ENCODE results near the gene ACCSL.

The ACCSL gene

DNA sequence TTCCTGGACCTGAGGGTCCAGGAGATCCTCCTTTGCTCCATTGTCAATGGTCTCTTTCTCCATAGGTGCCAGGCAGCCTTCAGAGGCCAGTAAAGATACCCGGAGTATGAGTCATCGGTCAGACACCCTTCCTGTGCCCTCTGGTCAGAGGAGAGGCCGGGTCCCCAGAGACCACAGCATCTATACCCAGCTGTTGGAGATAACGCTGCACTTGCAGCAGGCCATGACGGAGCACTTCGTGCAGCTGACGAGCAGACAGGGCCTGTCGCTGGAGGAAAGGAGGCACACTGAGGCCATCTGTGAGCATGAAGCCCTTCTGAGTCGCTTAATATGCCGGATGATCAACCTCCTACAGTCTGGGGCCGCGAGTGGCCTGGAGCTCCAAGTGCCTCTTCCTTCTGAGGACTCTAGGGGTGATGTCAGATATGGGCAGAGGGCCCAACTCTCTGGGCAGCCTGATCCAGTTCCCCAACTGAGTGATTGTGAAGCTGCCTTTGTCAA, at the start of gene ACCSL:
Gene ACCSL, plus strand, starts transcription at position 51 of the 501 bp plus-strand sequence. Its CDS starts 56 bp downstream, at position 107.
- TF ChIP-seq, protein P1, sequence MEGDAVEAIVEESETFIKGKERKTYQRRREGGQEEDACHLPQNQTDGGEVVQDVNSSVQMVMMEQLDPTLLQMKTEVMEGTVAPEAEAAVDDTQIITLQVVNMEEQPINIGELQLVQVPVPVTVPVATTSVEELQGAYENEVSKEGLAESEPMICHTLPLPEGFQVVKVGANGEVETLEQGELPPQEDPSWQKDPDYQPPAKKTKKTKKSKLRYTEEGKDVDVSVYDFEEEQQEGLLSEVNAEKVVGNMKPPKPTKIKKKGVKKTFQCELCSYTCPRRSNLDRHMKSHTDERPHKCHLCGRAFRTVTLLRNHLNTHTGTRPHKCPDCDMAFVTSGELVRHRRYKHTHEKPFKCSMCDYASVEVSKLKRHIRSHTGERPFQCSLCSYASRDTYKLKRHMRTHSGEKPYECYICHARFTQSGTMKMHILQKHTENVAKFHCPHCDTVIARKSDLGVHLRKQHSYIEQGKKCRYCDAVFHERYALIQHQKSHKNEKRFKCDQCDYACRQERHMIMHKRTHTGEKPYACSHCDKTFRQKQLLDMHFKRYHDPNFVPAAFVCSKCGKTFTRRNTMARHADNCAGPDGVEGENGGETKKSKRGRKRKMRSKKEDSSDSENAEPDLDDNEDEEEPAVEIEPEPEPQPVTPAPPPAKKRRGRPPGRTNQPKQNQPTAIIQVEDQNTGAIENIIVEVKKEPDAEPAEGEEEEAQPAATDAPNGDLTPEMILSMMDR (IDR thresholded peaks at IDR 0.05; ENCODE audit: insufficient read depth, low read length, poor library complexity, severe bottlenecking), result no peak
- no peak within 1 kb of the TSS for H3K4me3 ChIP-seq (replicated peaks; ENCODE audit: low read depth, low read length)
- no peaks in the 10 kb centered on the region for H3K36me3 ChIP-seq (ENCODE audit: control insufficient read depth, insufficient read depth, low read length)
- no peak for DNase-seq (ENCODE audit: extremely low read depth, insufficient read length)
- H3K27me3 ChIP-seq (replicated peaks; ENCODE audit: control insufficient read depth, insufficient read depth, low read length), result no peaks in the 10 kb centered on the region; the same call in 1 of the 2 replicates

DNA sequence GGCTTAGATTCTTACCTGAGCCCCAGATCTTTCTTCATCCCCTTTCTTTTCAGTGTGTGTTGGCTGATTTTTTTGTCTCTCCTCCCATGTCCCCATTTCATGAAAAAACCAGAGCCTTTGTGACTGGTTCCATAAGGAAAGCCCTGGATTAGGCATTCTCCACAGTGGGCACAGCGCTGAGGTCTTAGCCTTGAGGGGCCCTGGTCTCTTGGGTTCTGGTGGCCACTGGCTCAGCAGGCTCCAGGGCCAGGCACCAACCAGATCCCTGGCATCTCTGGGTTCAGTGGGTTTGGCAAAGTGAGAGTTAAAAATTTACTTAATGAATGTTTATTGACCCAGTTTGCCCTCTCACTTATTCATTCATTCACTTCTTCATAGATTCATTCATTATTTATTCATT, 49.5 kb upstream of the ACCSL start:
- Histone ChIP-seq H3K27me3 (replicated peaks; ENCODE audit: control insufficient read depth, insufficient read depth, low read length) (no peaks in the 10 kb centered on the region), H3K4me3 (replicated peaks; ENCODE audit: low read depth, low read length) (no peak overlapping the region), H3K36me3 (ENCODE audit: control insufficient read depth, insufficient read depth, low read length) (no peaks in the 10 kb centered on the region)
- TF ChIP-seq, protein P1 (IDR thresholded peaks at IDR 0.05; ENCODE audit: insufficient read depth, low read length, poor library complexity, severe bottlenecking), result no peak
- no peak for DNase-seq (ENCODE audit: extremely low read depth, insufficient read length)

DNA sequence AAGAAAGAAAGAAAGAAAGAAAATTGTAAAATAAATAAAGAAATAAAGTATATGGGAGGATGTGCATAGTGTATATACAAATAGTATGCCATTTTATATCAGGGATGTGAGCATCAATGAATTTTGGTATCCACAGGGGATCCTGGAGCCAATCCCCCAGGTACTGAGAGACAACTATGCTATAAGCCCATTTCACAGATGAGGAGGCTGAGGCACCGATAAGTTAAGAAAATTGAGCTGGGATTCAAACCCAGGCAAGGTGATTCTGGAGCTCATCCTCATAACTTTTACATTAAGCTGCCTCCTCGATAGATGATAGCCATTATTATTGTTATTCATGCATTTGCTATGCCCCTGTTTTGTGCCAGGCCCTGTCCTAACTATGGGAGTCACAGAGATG, 47.0 kb upstream of the ACCSL start:
- Histone ChIP-seq H3K36me3 (ENCODE audit: control insufficient read depth, insufficient read depth, low read length) (no peaks in the 10 kb centered on the region), H3K4me3 (replicated peaks; ENCODE audit: low read depth, low read length) (no peak overlapping the region), H3K27me3 (replicated peaks; ENCODE audit: control insufficient read depth, insufficient read depth, low read length) (no peaks in the 10 kb centered on the region)
- TF ChIP-seq, protein P1 (IDR thresholded peaks at IDR 0.05; ENCODE audit: insufficient read depth, low read length, poor library complexity, severe bottlenecking), result no peak
- DNase-seq (ENCODE audit: extremely low read depth, insufficient read length), result no peak

DNA sequence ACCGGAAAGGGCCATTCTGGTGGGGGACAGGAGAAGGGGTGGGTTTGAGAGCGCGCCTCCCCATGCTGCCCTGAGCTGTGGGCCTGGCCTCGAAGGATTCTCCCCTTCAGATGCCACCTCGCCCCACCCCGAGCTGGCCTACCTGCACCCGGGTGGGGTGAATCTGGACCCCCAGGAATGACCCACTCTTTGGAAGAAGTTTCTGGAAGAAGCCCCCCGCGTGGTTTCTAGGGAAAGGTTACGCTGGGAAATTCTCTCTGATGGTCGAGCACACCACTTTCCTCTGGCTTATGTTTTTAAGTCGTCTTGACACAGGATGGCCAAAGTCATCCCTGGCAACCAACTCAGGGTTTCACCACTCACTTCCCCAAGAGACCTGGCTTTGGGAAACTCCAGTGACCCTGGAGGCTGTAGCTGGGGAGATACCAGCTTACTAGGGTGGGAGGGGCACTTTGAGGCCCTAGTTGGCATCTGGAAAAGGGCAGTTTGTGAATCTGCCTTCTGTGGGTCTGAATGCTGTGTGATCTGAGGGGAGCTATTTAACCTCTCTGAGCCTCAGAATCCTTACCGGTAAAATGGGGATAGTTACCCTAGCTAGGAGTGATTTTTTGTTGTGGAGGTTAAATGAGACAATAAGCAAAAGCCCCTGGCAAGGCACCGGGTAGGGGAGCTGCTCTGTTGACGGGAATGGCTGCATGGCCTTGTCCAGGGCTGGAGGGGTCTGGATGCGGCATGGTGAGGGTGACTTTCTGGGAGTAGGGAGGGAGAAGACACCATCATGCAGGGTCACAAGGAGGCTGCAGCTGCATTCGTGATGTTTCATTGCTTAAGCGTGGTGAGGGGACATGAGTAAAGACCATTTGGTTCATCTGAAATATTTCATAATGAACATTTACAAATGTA, 45.3 kb upstream of the ACCSL start:
- no peaks in the 10 kb centered on the region for H3K27me3 ChIP-seq (replicated peaks; ENCODE audit: control insufficient read depth, insufficient read depth, low read length)
- TF ChIP-seq, protein P1 (IDR thresholded peaks at IDR 0.05; ENCODE audit: insufficient read depth, low read length, poor library complexity, severe bottlenecking), result no peak
- no peak overlapping the region for H3K4me3 ChIP-seq (replicated peaks; ENCODE audit: low read depth, low read length)
- DNase-seq (ENCODE audit: extremely low read depth, insufficient read length), result no peak
- no peaks in the 10 kb centered on the region for H3K36me3 ChIP-seq (ENCODE audit: control insufficient read depth, insufficient read depth, low read length)

DNA sequence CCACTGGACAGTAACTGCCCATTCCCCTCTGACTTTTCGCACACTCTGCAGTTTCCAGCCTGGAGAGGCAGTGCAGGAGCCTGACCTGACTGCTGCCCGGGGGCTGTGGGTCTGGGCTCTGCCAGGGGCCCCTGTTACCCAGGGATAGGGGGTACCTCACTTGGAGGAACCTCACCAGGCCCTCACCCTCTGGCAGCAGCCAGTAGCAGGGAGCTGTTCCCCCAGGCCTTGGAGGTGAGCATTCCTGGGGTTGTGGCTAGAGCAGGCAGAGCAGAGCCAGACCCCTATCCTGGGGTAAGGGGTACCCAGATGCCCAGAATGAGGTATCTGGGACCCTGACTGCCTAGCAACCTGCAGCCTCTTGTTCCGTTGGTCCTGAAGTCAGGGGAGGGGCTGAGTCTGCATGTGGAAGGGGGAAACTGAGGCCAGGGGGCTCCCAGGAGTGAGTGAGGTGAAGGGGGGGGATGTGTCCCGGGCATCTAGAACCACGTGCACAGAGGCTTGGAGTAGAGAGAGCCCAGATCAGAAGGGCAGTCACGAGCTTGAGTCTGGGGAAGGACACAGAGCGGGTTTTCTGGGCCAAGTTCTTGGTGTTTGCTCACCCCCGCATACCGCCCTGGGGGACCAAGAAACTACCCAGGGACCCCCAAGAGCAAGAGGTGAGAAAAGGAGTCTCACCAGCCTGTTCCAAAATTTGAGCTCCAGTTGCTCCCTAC, 43.9 kb upstream of the ACCSL start:
- Histone ChIP-seq H3K27me3 (replicated peaks; ENCODE audit: control insufficient read depth, insufficient read depth, low read length) (no peaks in the 10 kb centered on the region), H3K4me3 (replicated peaks; ENCODE audit: low read depth, low read length) (no peak overlapping the region), H3K36me3 (ENCODE audit: control insufficient read depth, insufficient read depth, low read length) (no peaks in the 10 kb centered on the region)
- TF ChIP-seq, protein P1 (IDR thresholded peaks at IDR 0.05; ENCODE audit: insufficient read depth, low read length, poor library complexity, severe bottlenecking), result no peak
- no peak for DNase-seq (ENCODE audit: extremely low read depth, insufficient read length)

Data from GM06990 (cell line).